ENCODE results near the gene VPS51. TPM values are rescaled to one million over a fixed set of nuclear protein-coding genes. Genes with fewer than 3 reads are reported as not detected.

VPS51 gene
- total and polyA plus RNA-seq, 2 of the 13 experiments (the other 11 are each of a cell fraction or from before 2014, with no cell fraction given): 76.3 to 90.6 TPM

DNA sequence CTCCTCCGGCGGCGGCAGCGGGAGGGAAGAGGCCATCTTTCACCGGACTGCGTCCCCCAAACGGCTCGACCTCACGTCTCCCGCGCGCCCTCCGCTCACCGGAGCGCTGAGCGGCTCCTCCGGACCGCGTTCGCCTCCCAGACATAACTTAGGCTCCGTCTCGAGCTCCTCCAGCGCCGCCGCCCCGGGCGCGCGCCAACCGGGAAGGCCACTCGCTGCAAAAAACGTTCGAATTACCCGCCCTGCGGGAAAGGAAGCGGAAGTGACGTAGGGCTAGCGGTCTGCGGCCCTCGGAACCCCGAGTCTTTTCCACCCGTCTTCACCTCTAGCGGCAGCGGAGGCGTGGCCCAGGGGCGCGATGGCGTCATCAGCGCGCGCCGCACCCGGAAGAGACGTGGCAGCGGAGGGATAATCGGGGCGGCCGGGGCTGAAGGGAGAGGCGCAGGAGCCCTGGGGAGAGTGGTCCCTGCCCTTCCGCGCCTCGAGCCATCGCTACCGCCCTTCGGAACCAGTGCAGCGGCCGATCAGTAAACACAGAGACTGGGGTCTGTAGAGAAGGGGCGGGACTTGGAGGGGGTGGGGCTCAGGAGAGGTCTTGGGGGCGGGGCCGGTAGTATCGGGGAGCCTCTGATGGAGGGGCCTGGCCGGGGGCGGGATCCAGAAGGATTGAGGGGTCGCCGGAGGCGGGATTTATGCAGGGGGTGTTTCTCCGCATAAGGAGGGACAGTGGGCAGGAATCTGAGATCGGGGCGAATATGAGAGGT is 12.0 kb upstream of the VPS51 start, which contains the start of the genes CDCA5 and ZFPL1 (continued):
- TF ChIP-seq, protein P1, sequence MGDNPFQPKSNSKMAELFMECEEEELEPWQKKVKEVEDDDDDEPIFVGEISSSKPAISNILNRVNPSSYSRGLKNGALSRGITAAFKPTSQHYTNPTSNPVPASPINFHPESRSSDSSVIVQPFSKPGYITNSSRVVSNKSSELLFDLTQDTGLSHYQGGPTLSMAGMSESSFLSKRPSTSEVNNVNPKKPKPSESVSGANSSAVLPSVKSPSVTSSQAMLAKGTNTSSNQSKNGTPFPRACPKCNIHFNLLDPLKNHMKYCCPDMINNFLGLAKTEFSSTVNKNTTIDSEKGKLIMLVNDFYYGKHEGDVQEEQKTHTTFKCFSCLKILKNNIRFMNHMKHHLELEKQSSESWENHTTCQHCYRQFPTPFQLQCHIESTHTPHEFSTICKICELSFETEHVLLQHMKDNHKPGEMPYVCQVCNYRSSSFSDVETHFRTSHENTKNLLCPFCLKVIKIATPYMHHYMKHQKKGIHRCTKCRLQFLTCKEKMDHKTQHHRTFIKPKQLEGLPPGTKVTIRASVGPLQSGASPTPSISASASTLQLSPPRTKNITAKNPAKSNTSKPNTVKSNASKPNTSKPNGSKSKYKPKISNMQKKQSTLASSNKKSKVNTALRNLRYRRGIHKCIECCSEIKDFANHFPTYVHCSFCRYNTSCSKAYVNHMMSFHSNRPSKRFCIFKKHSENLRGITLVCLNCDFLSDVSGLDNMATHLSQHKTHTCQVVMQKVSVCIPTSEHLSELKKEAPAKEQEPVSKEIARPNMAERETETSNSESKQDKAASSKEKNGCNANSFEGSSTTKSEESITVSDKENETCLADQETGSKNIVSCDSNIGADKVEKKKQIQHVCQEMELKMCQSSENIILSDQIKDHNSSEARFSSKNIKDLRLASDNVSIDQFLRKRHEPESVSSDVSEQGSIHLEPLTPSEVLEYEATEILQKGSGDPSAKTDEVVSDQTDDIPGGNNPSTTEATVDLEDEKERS (CRISPR knock-in tag; IDR thresholded peaks at IDR 0.05): no peak
- TF ChIP-seq SP2 (CRISPR knock-in tag; IDR thresholded peaks at IDR 0.05) (peak; percentile 77), CEBPB (IDR thresholded peaks at IDR 0.05; ENCODE audit: borderline replicate concordance, low read depth, low read length) (no peak), ZMAT3 (CRISPR knock-in tag; conservative IDR thresholded peaks at IDR 0.05) (0 out of 2 replicates have a peak, but pooled peaks have one; percentile 35), ATAD3A (CRISPR knock-in tag; IDR thresholded peaks at IDR 0.05) (no peak), TARDBP (CRISPR knock-in tag; IDR thresholded peaks at IDR 0.05) (peak; percentile 90), RFX5 (IDR thresholded peaks at IDR 0.05; ENCODE audit: low read depth, low read length) (peak; percentile 43; the same call in 1 of the 2 replicates), ZNF816 (CRISPR knock-in tag; IDR thresholded peaks at IDR 0.05; ENCODE audit: borderline replicate concordance) (no peak), ZNF430 (CRISPR knock-in tag; IDR thresholded peaks at IDR 0.05) (peak; percentile 64; the same call in 1 of the 2 replicates), SAP130 (CRISPR knock-in tag; IDR thresholded peaks at IDR 0.05; ENCODE audit: low read depth) (peak; percentile 100), RELA (CRISPR knock-in tag; IDR thresholded peaks at IDR 0.05) (peak; percentile 67; the same call in 1 of the 2 replicates), FOXO1 (CRISPR knock-in tag; IDR thresholded peaks at IDR 0.05) (peak; percentile 60; the same call in 1 of the 2 replicates), TOPORS (CRISPR knock-in tag; IDR thresholded peaks at IDR 0.05) (peak; percentile 76), DMAP1 (CRISPR knock-in tag; IDR thresholded peaks at IDR 0.05) (peak; percentile 98), YEATS2 (CRISPR knock-in tag; IDR thresholded peaks at IDR 0.05; ENCODE audit: borderline replicate concordance) (peak; percentile 98), NRL (CRISPR knock-in tag; IDR thresholded peaks at IDR 0.05; ENCODE audit: borderline replicate concordance) (0 out of 2 replicates have a peak, but pooled peaks have one; percentile 34), ZNF337 (CRISPR knock-in tag; IDR thresholded peaks at IDR 0.05; ENCODE audit: borderline replicate concordance, low read depth) (0 out of 2 replicates have a peak, but pooled peaks have one; percentile 35), NR3C1 (CRISPR knock-in tag; IDR thresholded peaks at IDR 0.05) (no peak), SP4 (CRISPR knock-in tag; IDR thresholded peaks at IDR 0.05) (peak; percentile 98)
- TF ChIP-seq, protein P2, sequence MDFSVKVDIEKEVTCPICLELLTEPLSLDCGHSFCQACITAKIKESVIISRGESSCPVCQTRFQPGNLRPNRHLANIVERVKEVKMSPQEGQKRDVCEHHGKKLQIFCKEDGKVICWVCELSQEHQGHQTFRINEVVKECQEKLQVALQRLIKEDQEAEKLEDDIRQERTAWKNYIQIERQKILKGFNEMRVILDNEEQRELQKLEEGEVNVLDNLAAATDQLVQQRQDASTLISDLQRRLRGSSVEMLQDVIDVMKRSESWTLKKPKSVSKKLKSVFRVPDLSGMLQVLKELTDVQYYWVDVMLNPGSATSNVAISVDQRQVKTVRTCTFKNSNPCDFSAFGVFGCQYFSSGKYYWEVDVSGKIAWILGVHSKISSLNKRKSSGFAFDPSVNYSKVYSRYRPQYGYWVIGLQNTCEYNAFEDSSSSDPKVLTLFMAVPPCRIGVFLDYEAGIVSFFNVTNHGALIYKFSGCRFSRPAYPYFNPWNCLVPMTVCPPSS (IDR thresholded peaks at IDR 0.05): no peak
- TF ChIP-seq, protein P3, sequence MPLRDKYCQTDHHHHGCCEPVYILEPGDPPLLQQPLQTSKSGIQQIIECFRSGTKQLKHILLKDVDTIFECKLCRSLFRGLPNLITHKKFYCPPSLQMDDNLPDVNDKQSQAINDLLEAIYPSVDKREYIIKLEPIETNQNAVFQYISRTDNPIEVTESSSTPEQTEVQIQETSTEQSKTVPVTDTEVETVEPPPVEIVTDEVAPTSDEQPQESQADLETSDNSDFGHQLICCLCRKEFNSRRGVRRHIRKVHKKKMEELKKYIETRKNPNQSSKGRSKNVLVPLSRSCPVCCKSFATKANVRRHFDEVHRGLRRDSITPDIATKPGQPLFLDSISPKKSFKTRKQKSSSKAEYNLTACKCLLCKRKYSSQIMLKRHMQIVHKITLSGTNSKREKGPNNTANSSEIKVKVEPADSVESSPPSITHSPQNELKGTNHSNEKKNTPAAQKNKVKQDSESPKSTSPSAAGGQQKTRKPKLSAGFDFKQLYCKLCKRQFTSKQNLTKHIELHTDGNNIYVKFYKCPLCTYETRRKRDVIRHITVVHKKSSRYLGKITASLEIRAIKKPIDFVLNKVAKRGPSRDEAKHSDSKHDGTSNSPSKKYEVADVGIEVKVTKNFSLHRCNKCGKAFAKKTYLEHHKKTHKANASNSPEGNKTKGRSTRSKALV (CRISPR knock-in tag; IDR thresholded peaks at IDR 0.05): no peak
- TF ChIP-seq, protein P4, sequence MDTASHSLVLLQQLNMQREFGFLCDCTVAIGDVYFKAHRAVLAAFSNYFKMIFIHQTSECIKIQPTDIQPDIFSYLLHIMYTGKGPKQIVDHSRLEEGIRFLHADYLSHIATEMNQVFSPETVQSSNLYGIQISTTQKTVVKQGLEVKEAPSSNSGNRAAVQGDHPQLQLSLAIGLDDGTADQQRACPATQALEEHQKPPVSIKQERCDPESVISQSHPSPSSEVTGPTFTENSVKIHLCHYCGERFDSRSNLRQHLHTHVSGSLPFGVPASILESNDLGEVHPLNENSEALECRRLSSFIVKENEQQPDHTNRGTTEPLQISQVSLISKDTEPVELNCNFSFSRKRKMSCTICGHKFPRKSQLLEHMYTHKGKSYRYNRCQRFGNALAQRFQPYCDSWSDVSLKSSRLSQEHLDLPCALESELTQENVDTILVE (CRISPR knock-in tag; IDR thresholded peaks at IDR 0.05): peak; percentile 78; the same call in 1 of the 2 replicates
- TF ChIP-seq, protein P5, sequence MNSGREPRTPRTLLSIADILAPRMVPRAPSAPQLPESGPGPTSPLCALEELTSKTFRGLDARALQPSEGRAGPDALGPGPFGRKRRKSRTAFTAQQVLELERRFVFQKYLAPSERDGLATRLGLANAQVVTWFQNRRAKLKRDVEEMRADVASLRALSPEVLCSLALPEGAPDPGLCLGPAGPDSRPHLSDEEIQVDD (CRISPR knock-in tag; IDR thresholded peaks at IDR 0.05; ENCODE audit: borderline replicate concordance): 0 out of 2 replicates have a peak, but pooled peaks have one; percentile 37
